ENCODE results near the gene RASGRF1. TPM values are rescaled to one million over a fixed set of nuclear protein-coding genes. Genes with fewer than 3 reads are reported as not detected.

The RASGRF1 gene
- total and polyA plus RNA-seq, 2 donors (not counting 1 experiment from before 2014, with no cell fraction given) = 1.0 to 9.4 TPM

DNA sequence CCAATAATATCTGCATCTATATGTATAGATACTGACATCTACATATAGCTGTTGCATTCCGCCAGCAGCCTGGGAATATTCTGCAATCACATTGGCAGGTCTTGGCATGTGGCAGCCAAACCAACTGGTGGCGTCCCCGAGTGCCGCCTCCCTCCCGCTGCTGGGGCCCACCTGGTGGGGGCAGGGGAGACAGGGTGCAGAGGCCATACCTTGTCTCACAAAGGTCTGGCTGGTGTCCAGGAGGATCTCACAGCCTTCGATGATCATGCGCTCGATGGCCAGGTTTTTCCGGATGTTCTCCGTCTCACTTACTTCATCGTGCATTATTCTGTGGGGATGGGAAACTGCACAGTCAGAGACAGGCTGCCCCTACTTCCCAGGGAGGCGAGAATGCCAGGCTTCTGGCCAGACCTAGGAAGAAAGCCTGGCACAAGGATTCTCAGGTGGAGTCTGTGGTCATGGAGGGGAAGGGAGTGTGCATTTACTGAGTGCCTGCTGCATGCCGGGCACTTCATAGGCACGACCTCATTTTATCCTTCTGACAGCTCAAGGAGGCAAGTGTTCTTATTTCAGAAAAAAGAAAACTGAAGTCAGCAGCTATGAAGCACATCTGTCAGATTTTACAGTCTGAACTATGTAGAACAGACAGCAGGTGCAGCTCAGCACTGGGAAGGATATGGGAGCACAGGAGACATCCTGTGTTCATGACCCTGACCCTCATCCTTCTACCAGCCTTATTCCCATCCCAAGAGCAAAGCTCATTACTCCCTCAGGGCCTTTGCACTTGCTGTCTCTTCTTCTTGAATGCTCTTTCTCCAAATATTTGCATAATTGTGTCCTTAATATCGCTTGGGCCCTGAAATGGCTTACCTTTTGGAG is 62.8 kb downstream of the RASGRF1 start:
- H3K36me3 ChIP-seq (replicated peaks in 1 of 2; ENCODE audit: control extremely low read depth in 1 of 2, control insufficient read depth in 1 of 2, extremely low read depth in 1 of 2, insufficient read depth in 2 of 2, low read length in 1 of 2) = no peaks in the 10 kb centered on the region
- ATAC-seq (ENCODE audit: low read depth) = no peak
- TF ChIP-seq EZH2 (IDR thresholded peaks at IDR 0.05; ENCODE audit: borderline replicate concordance, insufficient read depth, low read depth, low read length, poor library complexity, severe bottlenecking) (no peak), CTCF (IDR thresholded peaks at IDR 0.05) (no peak)
- H3K79me2 ChIP-seq (ENCODE audit: control insufficient read depth, insufficient read depth, low read length) = no peaks in the 10 kb centered on the region
- no peak overlapping the region for H3K27ac Mint-ChIP-seq
- H3K4me2 ChIP-seq (replicated peaks; ENCODE audit: low read depth, low read length, poor library complexity, severe bottlenecking) = no peak overlapping the region
- peaks cover 0 to 17% (median 0%) of the 10 kb centered on the region in 3 donors for H3K9me3 ChIP-seq (ENCODE audit: control extremely low read depth in 1 of 3, control insufficient read depth in 2 of 3, insufficient read depth in 1 of 3, low read length in 2 of 3)
- no peaks in the 10 kb centered on the region for H3K27me3 ChIP-seq (replicated peaks in 1 of 4; ENCODE audit: control extremely low read depth in 1 of 4, control insufficient read depth in 3 of 4, insufficient read depth in 4 of 4, low read length in 3 of 4)
- ChIA-PET CTCF (interaction anchor here (0.5 to 14.7 kb wide), 25 partner anchors 8 to 181 kb away, joined by 3 to 397 read pairs (median 4); no protein-coding TSS in a partner anchor), POLR2A (no interaction called here)
- H3K27me3 Mint-ChIP-seq = no peaks in the 10 kb centered on the region
- no peak overlapping the region for H3K9ac ChIP-seq (ENCODE audit: low read length)
- no peak overlapping the region for H3K27ac ChIP-seq (ENCODE audit: low read length in 2 of 2)
- peaks cover 6% of the 10 kb centered on the region for H3K9me3 Mint-ChIP-seq (ENCODE audit: insufficient read depth)
- intact Hi-C loops (cut with micrococcal nuclease) = loop anchor here (5.0 kb wide), 1 partner anchor 100 kb away; no protein-coding TSS in a partner anchor
- H3K4me3 Mint-ChIP-seq = no peak overlapping the region
- H4K20me1 ChIP-seq (ENCODE audit: control insufficient read depth, insufficient read depth, low read length, poor library complexity, severe bottlenecking) = no peaks in the 10 kb centered on the region
- 91% methylated on average over 13 of the region's 15 CpGs for WGBS (ENCODE audit: insufficient coverage)
- H3K4me3 ChIP-seq (ENCODE audit: control extremely low read depth in 1 of 5, extremely low read depth in 1 of 5, insufficient read depth in 1 of 5, low read depth in 2 of 5, low read length in 4 of 5) = no peak overlapping the region
- peaks cover 11% of the 10 kb centered on the region for H3K4me1 Mint-ChIP-seq
- DNase-seq = peak; percentile 3
- H2AFZ ChIP-seq (ENCODE audit: insufficient read depth, low read depth, low read length, poor library complexity, severe bottlenecking) = no peak overlapping the region
- H3K4me1 ChIP-seq (ENCODE audit: control insufficient read depth in 2 of 2, insufficient read depth in 2 of 2, low read length in 2 of 2) = peaks cover 5 to 9% of the 10 kb centered on the region in 2 donors

- ChIA-PET POLR2A (interaction anchor here (0.7 to 1.8 kb wide), 3 partner anchors 82 to 811 kb away, joined by 3 to 5 read pairs (median 3); no protein-coding TSS in a partner anchor), CTCF (interaction anchor here (0.8 to 14.7 kb wide), 27 partner anchors 10 to 166 kb away, joined by 3 to 397 read pairs (median 8); partner anchors contain the start of gene CTSH)
- TF ChIP-seq CTCF (IDR thresholded peaks at IDR 0.05) (no peak), EZH2 (IDR thresholded peaks at IDR 0.05; ENCODE audit: borderline replicate concordance, insufficient read depth, low read depth, low read length, poor library complexity, severe bottlenecking) (no peak)
- no peaks in the 10 kb centered on the region for H3K79me2 ChIP-seq (ENCODE audit: control insufficient read depth, insufficient read depth, low read length)
- no peak overlapping the region for H3K4me3 ChIP-seq (ENCODE audit: control extremely low read depth in 1 of 5, extremely low read depth in 1 of 5, insufficient read depth in 1 of 5, low read depth in 2 of 5, low read length in 4 of 5)
- H3K9me3 Mint-ChIP-seq (ENCODE audit: insufficient read depth) = peaks cover 6% of the 10 kb centered on the region
- H3K9me3 ChIP-seq (ENCODE audit: control extremely low read depth in 1 of 3, control insufficient read depth in 2 of 3, insufficient read depth in 1 of 3, low read length in 2 of 3) = peaks cover 0 to 17% (median 0%) of the 10 kb centered on the region in 3 donors
- no peaks in the 10 kb centered on the region for H3K36me3 ChIP-seq (replicated peaks in 1 of 2; ENCODE audit: control extremely low read depth in 1 of 2, control insufficient read depth in 1 of 2, extremely low read depth in 1 of 2, insufficient read depth in 2 of 2, low read length in 1 of 2)
- no peak overlapping the region for H3K4me3 Mint-ChIP-seq
- no CpG with 5 or more reads among the region's 1 CpG for WGBS (ENCODE audit: insufficient coverage)
- no peak for DNase-seq
- ATAC-seq (ENCODE audit: low read depth) = no peak
- H3K27ac Mint-ChIP-seq = no peak overlapping the region
- intact Hi-C loops (cut with micrococcal nuclease) = loop anchor here (1.0 to 5.0 kb wide), 4 partner anchors 21 to 166 kb away; no protein-coding TSS in a partner anchor
- peaks cover 5 to 9% of the 10 kb centered on the region in 2 donors for H3K4me1 ChIP-seq (ENCODE audit: control insufficient read depth in 2 of 2, insufficient read depth in 2 of 2, low read length in 2 of 2)
- no peak overlapping the region for H3K4me2 ChIP-seq (replicated peaks; ENCODE audit: low read depth, low read length, poor library complexity, severe bottlenecking)
- no peak overlapping the region for H2AFZ ChIP-seq (ENCODE audit: insufficient read depth, low read depth, low read length, poor library complexity, severe bottlenecking)
- no peak overlapping the region for H3K9ac ChIP-seq (ENCODE audit: low read length)
- H3K4me1 Mint-ChIP-seq = peaks cover 11% of the 10 kb centered on the region
- no peaks in the 10 kb centered on the region for H3K27me3 Mint-ChIP-seq
- H4K20me1 ChIP-seq (ENCODE audit: control insufficient read depth, insufficient read depth, low read length, poor library complexity, severe bottlenecking) = no peaks in the 10 kb centered on the region
- H3K27ac ChIP-seq (ENCODE audit: low read length in 2 of 2) = no peak overlapping the region
- no peaks in the 10 kb centered on the region for H3K27me3 ChIP-seq (replicated peaks in 1 of 4; ENCODE audit: control extremely low read depth in 1 of 4, control insufficient read depth in 3 of 4, insufficient read depth in 4 of 4, low read length in 3 of 4)
Measured at GRCh38 chr15:79025802-79026201, 64.8 kb downstream of the RASGRF1 start.

Data from B cell (primary cell).